Left ventricle myocardium superior (tissue), 1 donor: ENCODE results near the gene PPIL6. TPM values are rescaled to one million over a fixed set of nuclear protein-coding genes. Genes with fewer than 3 reads are reported as not detected.

ENCODE experiments used
- ATAC-seq: fragments of 200-7000 bp; cut with Tn5 transposase; one replicate; pipeline ENCODE4 v1.9.1; 2020; ENCODE audit warnings: mild to moderate bottlenecking, moderate library complexity
- DNase-seq: peaks from one replicate; pipeline ENCODE4 v3.0.0-alpha.2; 2020
- intact Hi-C: fragments of 100-400 bp; cut with micrococcal nuclease; formaldehyde crosslinking; loops from one replicate; pipeline ENCODE4 v1.11.0; 2022
- long read RNA-seq: library from polyadenylated mRNA; unstranded; transcript quantifications from one replicate; pipeline ENCODE4 v2.0.0, GENCODE V29; 2021
- total RNA-seq: library from RNA; stranded (reverse); fragmentation: NEBNext Ultra II Directional; extraction: Animal tissue kit (Norgen Biotek cat#: 25700); gene quantifications from one replicate; pipeline ENCODE4 v1.2.1, GENCODE V29; 2021
- donor health status: DM: no; HTN: yes; CAD: no; lungs with severe emphysema.

Gene PPIL6
- total RNA-seq = 2.5 TPM
- long read RNA-seq, full-length matches to known transcripts = 1 of 5 reads
- long read RNA-seq, partial matches to known transcripts = 0 of 5 reads
- long read RNA-seq, other reads (novel, unspliced or antisense) = 4 of 5 reads

DNA sequence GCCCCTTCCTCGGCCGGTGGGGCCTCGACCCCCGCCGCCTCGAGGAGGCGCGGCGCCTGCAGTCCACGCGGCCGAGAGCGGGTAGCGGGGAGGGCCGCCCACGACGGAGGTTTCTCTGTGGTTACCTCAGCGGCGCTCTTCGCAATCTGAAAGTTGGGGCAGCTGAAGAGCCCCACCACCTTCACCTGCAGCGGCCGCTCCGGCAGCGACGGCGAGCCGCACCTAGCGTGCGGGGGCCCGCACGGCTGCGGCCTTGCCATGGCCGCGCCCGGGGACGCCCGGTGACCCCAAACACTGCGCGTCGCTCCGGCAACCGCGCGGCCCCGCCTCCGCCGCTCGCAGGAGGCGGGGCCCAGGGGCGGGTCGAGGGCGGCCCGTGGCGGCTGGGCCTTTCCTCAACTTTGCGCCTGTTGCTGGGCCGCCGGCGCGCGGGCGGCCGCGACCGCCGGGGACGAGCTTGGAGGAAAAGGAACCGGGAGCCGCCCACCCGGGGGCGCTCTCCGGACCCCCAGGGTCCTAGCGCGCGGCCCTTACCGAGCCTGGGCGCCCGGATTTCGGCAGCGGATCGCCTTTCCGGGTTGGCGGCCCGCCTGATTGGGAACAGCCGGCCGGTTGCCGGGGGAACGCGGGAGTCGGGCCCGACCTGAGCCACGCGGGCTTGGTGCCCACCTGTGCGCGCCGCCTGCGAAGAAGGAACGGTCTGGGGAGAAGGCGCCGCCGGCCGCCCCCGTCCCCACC is at the start of gene PPIL6, which contains the start of gene SMPD2:
PPIL6 (minus strand) TSS at position 298 of the 738 bp plus-strand sequence; CDS start at position 260, 38 bp downstream.
SMPD2 (plus strand) TSS at position 394 of the 738 bp plus-strand sequence. CDS start 398 bp downstream, outside the sequence.
- intact Hi-C loops = no loop called here

GRCh38 chr6:109488001-109488400 is 47.6 kb upstream of the PPIL6 start:
- no peak for DNase-seq
- intact Hi-C loops = no loop called here
- ATAC-seq = no peak

More for the DNA sequence above, at the start of gene PPIL6, which contains the start of gene SMPD2:
- ATAC-seq = peak; percentile 95
- peak; percentile 95 for DNase-seq

DNA sequence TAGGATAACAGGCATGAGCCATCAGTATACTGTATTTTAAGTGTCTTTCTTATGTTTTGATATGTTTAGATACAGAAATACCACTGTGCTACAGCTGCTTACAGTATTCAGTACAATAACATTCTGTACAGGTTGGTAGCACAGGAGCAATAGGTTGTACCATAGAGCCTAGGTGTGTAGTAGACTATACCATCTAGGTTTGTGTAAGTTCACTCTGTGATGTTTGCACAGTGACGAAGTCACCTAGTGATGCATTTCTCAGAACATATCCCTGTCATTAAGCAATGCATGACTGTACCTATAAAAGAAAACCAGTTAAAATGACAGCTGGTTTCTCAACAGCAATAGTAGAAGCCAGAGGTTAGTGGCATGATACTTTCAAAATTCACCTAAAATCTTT is 45.6 kb upstream of the PPIL6 start:
- no peak for ATAC-seq
- intact Hi-C loops = no loop called here
- no peak for DNase-seq

GRCh38 chr6:109485266-109485935 is 45.0 kb upstream of the PPIL6 start:
- ATAC-seq = no peak
- DNase-seq = no peak
- intact Hi-C loops = no loop called here

DNA sequence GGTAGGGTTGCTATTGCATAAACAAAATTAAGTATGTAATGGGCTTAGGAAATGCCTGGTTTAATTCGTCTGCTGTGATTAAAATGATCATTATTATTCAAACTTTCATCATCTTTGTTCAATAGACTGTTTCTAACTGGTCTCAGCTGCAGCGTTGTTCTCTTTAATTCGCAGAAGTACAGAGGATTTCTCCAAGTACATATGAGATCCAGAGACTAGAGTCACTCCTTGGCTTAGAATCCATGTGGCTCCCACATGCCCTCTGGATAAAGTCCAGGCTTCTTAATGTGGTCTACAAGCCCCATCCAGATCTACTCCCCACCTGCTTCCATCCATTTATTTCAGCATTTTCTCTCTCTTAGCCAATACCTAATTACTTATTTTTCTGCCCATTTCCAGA is 43.7 kb upstream of the PPIL6 start:
- intact Hi-C loops = no loop called here
- no peak for ATAC-seq
- no peak for DNase-seq

GRCh38 chr6:109483735-109484057 is 43.3 kb upstream of the PPIL6 start:
- ATAC-seq (no peak), DNase-seq (no peak)
- intact Hi-C loops = no loop called here

DNA sequence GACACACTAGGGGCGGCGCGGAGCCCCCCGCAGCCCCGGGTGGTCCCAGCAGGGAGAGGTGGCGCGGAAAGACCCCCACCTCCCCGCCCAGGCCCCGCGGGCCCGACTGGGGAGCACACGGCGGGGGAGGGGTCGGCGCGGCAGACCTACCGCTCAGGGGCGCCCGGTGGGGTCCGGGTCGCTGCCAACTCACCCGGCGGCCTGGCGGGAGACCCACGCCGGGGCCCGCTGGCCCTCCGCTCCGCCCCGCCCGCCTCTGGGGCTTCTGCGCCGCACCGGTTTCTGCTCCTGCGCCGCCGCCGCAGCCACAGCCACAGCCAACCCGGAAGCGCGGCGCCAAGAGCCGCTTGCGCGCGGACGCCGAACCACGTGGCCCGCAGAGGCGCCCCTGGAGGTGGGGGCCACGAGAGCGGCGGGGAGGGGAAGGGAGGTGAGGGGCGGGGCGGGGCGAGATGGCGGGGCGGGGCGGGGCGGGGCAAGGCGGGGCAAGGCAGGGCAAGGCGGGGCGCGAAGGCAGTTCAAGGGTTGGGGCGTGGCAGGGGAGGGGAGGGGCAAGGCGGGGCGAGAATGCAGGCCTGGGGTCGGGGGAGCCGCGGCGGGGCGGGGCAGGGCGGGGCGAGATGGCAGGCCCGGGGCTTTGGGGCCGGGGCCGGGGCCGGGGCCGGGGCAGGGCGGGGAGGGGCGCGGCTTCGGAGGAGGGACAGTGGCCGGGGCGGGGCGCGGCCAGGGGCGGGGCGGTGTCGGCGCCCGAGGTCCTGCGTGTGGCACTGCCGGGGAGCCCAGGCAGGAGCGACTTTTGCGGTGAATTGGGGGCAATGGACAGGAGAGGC is 42.7 kb upstream of the PPIL6 start, which contains the start of gene ZBTB24:
ZBTB24 (minus strand) TSS at position 315 of the 830 bp plus-strand sequence. CDS start 1,193 bp downstream, outside the sequence.
- intact Hi-C loops = no loop called here
- DNase-seq = peak; percentile 96

DNA sequence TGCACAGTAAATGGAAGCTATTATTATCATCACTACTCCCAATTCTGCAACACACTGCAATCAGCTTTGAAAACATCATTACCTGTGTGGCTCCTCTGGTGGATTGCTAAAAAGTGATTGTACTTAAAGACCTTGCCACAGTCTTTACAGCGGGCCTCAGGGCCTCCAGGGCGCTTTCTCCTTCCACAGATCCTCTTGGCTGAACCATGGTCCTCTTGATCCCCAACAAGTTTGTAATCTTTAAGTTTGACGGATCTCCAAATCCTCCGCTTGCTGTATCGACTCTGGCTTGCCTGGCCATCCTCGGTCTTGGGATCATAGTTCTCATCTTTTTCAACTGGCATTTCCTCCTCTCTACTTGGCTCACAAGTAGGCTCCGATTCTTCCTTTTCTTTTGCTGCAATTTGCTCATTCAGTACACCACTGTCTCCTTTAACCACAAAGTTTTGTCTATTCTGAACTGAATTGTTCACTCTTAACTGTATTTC is 40.6 kb upstream of the PPIL6 start:
- intact Hi-C loops = no loop called here
- DNase-seq = no peak
- no peak for ATAC-seq

More for the DNA sequence above, 42.7 kb upstream of the PPIL6 start, which contains the start of gene ZBTB24:
- peak; percentile 97 for ATAC-seq

DNA sequence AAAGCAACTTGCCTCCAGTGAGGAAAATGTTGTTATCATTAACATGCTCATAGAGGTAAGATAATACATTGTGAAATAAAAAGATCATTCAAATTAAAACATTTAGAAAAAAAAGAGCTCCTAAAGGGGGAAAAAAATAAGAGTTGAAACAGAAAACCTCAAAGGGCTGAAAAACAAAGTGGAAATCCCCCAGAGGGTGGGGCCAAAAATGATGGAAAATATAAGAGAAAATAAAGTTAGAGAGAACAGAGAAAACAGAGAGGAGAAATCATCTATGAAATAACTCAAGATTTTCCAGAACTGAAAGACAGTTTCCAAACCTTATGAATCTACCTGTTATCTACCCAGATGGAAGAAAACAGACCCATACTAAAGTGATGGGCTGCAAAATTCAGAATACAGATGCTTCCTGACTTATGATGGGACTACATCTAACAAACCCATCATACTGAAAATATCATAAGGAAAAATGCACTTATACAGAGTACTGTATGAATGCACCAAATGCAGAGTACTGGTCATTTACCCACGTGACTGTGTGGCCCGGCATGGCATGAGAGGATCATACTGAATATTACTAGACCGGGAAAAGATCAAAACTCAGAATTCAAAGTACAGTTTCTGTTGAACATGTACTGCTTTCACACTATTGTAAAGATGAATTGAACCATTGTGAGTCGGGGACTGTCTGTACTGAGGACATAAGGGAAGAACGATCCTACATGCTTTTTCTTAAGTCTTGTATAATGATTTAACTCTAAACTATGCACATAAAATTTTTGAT is 38.6 kb upstream of the PPIL6 start:
- ATAC-seq (no peak), DNase-seq (no peak)
- intact Hi-C loops = no loop called here

GRCh38 chr6:109478222-109478805 is 37.9 kb upstream of the PPIL6 start:
- ATAC-seq (no peak), DNase-seq (no peak)
- intact Hi-C loops = no loop called here

DNA sequence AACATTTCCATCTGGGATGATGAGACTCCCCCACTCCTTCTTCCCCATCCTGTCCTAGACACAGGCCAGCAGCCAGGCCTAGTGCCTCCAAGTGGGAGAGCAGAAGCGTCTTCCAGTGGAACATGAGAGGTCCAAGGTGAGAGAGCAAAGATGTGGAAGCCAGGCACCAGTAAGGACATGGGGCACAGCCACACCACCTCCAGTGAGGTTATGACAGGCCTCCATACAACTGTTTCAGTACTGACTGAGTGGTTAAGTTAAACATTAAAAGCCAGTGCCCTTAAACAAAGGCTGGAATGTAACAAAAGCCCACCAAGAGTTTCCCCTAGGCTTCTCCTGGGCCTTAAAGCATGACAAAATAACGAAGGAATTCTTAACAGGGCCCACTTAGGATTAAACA is 37.3 kb upstream of the PPIL6 start:
- no peak for ATAC-seq
- intact Hi-C loops = no loop called here
- DNase-seq = no peak

GRCh38 chr6:109477184-109477583 is 36.8 kb upstream of the PPIL6 start:
- no peak for DNase-seq
- intact Hi-C loops = no loop called here
- no peak for ATAC-seq

GRCh38 chr6:109475625-109476024 is 35.2 kb upstream of the PPIL6 start:
- intact Hi-C loops = no loop called here
- ATAC-seq (peak; percentile 38), DNase-seq (no peak)

- no peak for DNase-seq
- ATAC-seq = no peak
- intact Hi-C loops = no loop called here
Measured at GRCh38 chr6:109474995-109475394, 34.6 kb upstream of the PPIL6 start.

DNA sequence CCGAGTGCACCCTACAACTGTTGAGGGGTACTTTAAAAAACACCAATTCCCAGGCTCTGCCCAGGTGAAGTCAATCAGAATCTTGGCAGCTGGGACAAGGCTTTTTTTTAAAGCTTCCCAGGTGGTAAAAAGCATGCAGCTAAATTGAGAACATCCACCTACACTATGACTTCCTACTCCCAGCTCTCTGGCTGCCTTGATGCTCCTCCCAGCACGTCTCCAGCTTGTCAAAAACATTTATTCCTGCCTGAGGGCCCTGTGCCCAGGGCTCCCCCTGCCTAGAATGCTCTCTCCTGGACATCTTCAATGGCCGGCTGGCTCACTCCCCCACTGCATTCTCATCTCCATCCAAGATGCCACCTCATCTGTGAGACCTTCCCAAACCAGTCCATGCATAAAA is 32.7 kb upstream of the PPIL6 start:
- DNase-seq (no peak), ATAC-seq (no peak)
- intact Hi-C loops = no loop called here

GRCh38 chr6:109472132-109472995 is 31.9 kb upstream of the PPIL6 start:
- ATAC-seq (no peak), DNase-seq (no peak)
- intact Hi-C loops = no loop called here

- no peak for ATAC-seq
- DNase-seq = no peak
- intact Hi-C loops = no loop called here
Measured at GRCh38 chr6:109471105-109471810, 30.8 kb upstream of the PPIL6 start.
